GM10266 (cell line): ENCODE results near the gene GUK1.
"Not testable (repeated sequence)": the region's sequence is repeated elsewhere in the genome, so short reads cannot be mapped to it uniquely, and the experiment has no call there.

Experiments
- DNase-seq: peaks from one replicate; pipeline ENCODE4 v3.0.0; 2012; ENCODE audit errors: extremely low spot score
- CTCF ChIP-seq: IDR thresholded peaks from 2 replicates; pipeline ENCODE4 v1.5.1; 2012; ENCODE audit warnings: mild to moderate bottlenecking, low read depth; ENCODE audit not compliant: control insufficient read depth, insufficient read depth; ENCODE audit errors: missing control alignments

GUK1 gene

GRCh38 chr1:228185641-228185965 is 45.5 kb downstream of the GUK1 start:
- no peak for TF ChIP-seq CTCF

GRCh38 chr1:228188249-228188648 is 48.2 kb downstream of the GUK1 start:
- not testable (repeated sequence) for DNase-seq

More at GRCh38 chr1:228185641-228185965, 45.5 kb downstream of the GUK1 start:
- no peak for DNase-seq

- no peak for DNase-seq
- no peak for TF ChIP-seq CTCF
These were observed 50.1 kb downstream of the GUK1 start for GRCh38 chr1:228190182-228190581.

- TF ChIP-seq CTCF: no peak
- DNase-seq: no peak
These were observed 50.7 kb downstream of the GUK1 start for GRCh38 chr1:228190778-228191177.

GRCh38 chr1:228194436-228194835 is 54.4 kb downstream of the GUK1 start:
- no peak for DNase-seq
- no peak for TF ChIP-seq CTCF

GRCh38 chr1:228194921-228195812 is 55.1 kb downstream of the GUK1 start:
- no peak for DNase-seq
- TF ChIP-seq CTCF: no peak

- no peak for TF ChIP-seq CTCF
- DNase-seq: no peak
These were observed 57.6 kb downstream of the GUK1 start for GRCh38 chr1:228197555-228198147.
